ENCODE measurements around the gene COG5.

DNA sequence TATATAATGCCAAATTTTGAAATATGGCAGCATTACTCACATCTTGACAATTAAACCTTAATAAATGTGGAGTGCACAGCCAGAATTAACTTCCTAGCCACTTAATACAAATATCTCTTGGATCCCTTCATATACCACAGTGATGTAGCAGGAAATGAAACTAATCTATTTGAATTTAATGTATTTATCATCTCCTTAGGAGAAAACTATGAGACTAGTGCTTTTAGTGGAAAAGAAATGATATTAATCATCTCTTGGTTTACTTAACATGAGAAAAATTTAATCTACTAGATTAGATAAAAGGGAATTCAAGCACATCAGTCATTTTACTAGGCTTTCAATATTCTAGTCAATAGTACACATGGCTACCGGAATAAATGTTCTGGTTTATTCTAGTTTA is 149.5 kb downstream of the COG5 start:
- TF ChIP-seq POLR2AphosphoS5 (IDR thresholded peaks at IDR 0.05; ENCODE audit: low read depth, low read length) = no peak
- no peak for TF ChIP-seq TAF1 (IDR thresholded peaks at IDR 0.05; ENCODE audit: borderline replicate concordance, insufficient read depth, low read length)
- no peak for TF ChIP-seq SIN3A (IDR thresholded peaks at IDR 0.05; ENCODE audit: borderline replicate concordance, insufficient read depth, low read length)
- TF ChIP-seq, protein P1, sequence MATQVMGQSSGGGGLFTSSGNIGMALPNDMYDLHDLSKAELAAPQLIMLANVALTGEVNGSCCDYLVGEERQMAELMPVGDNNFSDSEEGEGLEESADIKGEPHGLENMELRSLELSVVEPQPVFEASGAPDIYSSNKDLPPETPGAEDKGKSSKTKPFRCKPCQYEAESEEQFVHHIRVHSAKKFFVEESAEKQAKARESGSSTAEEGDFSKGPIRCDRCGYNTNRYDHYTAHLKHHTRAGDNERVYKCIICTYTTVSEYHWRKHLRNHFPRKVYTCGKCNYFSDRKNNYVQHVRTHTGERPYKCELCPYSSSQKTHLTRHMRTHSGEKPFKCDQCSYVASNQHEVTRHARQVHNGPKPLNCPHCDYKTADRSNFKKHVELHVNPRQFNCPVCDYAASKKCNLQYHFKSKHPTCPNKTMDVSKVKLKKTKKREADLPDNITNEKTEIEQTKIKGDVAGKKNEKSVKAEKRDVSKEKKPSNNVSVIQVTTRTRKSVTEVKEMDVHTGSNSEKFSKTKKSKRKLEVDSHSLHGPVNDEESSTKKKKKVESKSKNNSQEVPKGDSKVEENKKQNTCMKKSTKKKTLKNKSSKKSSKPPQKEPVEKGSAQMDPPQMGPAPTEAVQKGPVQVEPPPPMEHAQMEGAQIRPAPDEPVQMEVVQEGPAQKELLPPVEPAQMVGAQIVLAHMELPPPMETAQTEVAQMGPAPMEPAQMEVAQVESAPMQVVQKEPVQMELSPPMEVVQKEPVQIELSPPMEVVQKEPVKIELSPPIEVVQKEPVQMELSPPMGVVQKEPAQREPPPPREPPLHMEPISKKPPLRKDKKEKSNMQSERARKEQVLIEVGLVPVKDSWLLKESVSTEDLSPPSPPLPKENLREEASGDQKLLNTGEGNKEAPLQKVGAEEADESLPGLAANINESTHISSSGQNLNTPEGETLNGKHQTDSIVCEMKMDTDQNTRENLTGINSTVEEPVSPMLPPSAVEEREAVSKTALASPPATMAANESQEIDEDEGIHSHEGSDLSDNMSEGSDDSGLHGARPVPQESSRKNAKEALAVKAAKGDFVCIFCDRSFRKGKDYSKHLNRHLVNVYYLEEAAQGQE (IDR thresholded peaks at IDR 0.05; ENCODE audit: insufficient read depth in 1 of 2, low read depth in 2 of 2, low read length in 2 of 2) = no peak
- no peak for TF ChIP-seq FOXP2 (optimal IDR thresholded peaks at IDR 0.05; ENCODE audit: borderline replicate concordance, extremely low read depth, extremely low read length, insufficient read depth)

Measured in PFSK-1 (cell line).